Endothelial cell (in vitro differentiated cells): ENCODE data around the gene CPEB2. TPM values are rescaled to one million over a fixed set of nuclear protein-coding genes. Genes with fewer than 3 reads are reported as not detected.
"Not testable (repeated sequence)": the region's sequence is repeated elsewhere in the genome, so short reads cannot be mapped to it uniquely, and the experiment has no call there.

Experiments used
- DNase-seq: peaks from one replicate; pipeline ENCODE4 v3.0.0; 2021; ENCODE audit warnings: low spot score
- H3K27ac Mint-ChIP-seq: one replicate; pipeline ENCODE4 v1.8.0; 2021; ENCODE audit warnings: mixed read lengths, inconsistent platforms; ENCODE audit not compliant: unreplicated experiment
- H3K27me3 Mint-ChIP-seq: one replicate; pipeline ENCODE4 v1.8.0; 2021; ENCODE audit warnings: mild to moderate bottlenecking, moderate library complexity, mixed read lengths, inconsistent platforms; ENCODE audit not compliant: unreplicated experiment
- H3K36me3 Mint-ChIP-seq: one replicate; pipeline ENCODE4 v1.8.0; 2021; ENCODE audit warnings: mild to moderate bottlenecking, low read depth, mixed read lengths, inconsistent platforms; ENCODE audit not compliant: unreplicated experiment
- H3K4me1 Mint-ChIP-seq: one replicate; pipeline ENCODE4 v1.8.0; 2021; ENCODE audit warnings: mild to moderate bottlenecking, mixed read lengths, inconsistent platforms; ENCODE audit not compliant: unreplicated experiment
- H3K4me3 Mint-ChIP-seq: one replicate; pipeline ENCODE4 v1.8.0; 2021; ENCODE audit warnings: mild to moderate bottlenecking, mixed read lengths, inconsistent platforms; ENCODE audit not compliant: unreplicated experiment
- H3K9me3 Mint-ChIP-seq: one replicate; pipeline ENCODE4 v1.8.0; 2021; ENCODE audit warnings: mixed read lengths, inconsistent platforms; ENCODE audit not compliant: unreplicated experiment
- total RNA-seq: library from RNA; stranded (reverse); fragmentation: NEBNext Ultra II Directional; extraction: Animal tissue kit (Norgen Biotek cat#: 25700); gene quantifications from one replicate; pipeline ENCODE4 v1.2.1, GENCODE V29; 2021; ENCODE audit not compliant: unreplicated experiment
- TF ChIP-seq, protein P1 (sequence below): fragments of 200-600 bp; sonication (generic); IDR thresholded peaks from one replicate; pipeline ENCODE4 v1.5.0; 2021; ENCODE audit warnings: antibody characterized with exemption; ENCODE audit not compliant: unreplicated experiment

Gene CPEB2
- total RNA-seq, 1 donor from 2014 or later = 14.9 TPM

DNA sequence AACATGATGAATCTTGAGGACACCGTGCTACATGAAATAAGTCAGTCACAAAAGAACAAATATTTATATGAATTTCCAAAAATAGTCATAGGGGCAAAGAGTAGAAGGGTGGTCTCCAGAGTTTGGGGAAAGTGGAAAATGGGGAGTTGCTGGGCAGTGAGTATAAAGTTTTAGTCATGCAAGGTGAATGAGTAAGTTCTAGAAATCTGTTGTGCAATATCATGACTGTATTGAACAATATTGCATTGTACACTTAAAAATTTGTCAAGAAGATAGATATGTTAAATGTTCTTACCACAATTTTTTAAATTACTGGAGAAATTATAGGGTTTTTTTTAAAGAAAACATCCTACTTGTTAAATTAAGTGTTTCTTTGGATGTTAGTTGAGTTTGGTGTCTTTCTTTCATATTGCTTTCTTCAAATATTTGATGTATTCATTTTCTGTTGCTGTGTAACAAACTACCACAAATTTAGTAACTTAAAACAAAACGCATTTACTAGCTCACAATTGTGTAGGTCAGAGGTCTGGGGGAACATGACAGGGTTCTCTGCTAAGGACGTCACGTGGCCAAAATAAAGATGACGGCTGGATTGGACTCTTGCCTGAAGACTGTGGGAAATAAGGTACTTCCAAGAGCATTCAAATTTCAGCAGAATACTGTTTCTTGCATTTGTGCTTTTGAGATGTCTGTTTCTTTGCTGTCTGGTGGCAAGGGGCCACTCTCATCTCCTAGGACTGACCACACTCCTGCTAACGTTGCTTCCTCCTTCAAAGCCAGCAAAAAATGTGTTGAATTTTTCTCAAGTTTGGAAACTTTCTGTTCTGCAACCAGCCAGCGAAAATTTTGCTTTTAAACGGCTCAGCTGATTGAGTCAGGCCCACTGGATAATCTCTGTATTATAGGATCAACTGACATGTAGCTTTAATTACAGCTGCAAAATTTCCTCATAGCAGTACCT is 76.7 kb downstream of the CPEB2 start:
- Mint-ChIP-seq H3K4me3 (no peak overlapping the region), H3K36me3 (no peaks in the 10 kb centered on the region), H3K27me3 (no peaks in the 10 kb centered on the region), H3K9me3 (no peaks in the 10 kb centered on the region), H3K27ac (no peak overlapping the region), H3K4me1 (peaks cover 4% of the 10 kb centered on the region)
- no peak for DNase-seq
- TF ChIP-seq, protein P1, sequence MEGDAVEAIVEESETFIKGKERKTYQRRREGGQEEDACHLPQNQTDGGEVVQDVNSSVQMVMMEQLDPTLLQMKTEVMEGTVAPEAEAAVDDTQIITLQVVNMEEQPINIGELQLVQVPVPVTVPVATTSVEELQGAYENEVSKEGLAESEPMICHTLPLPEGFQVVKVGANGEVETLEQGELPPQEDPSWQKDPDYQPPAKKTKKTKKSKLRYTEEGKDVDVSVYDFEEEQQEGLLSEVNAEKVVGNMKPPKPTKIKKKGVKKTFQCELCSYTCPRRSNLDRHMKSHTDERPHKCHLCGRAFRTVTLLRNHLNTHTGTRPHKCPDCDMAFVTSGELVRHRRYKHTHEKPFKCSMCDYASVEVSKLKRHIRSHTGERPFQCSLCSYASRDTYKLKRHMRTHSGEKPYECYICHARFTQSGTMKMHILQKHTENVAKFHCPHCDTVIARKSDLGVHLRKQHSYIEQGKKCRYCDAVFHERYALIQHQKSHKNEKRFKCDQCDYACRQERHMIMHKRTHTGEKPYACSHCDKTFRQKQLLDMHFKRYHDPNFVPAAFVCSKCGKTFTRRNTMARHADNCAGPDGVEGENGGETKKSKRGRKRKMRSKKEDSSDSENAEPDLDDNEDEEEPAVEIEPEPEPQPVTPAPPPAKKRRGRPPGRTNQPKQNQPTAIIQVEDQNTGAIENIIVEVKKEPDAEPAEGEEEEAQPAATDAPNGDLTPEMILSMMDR = no peak

DNA sequence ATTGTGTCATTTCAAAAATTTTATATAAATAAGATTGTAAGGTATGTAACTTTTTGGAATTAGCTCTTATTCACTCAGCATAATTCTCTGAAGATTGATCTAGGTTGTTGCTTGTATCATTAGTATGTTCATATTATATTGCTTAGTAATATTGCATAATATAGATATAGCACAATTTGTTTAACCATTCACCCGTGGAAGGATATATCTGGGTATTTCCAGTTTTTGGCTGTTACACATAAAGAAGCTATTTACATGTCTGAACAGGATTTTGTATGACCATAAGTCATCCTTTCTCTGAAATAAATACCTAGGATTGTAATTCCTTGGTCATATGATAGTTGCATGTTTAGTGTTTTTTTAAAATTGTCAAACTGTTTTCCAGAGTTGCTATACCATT is 82.5 kb downstream of the CPEB2 start:
- H3K27ac Mint-ChIP-seq = no peak overlapping the region
- no peaks in the 10 kb centered on the region for H3K4me1 Mint-ChIP-seq
- peaks cover 5% of the 10 kb centered on the region for H3K36me3 Mint-ChIP-seq
- no peaks in the 10 kb centered on the region for H3K27me3 Mint-ChIP-seq
- H3K4me3 Mint-ChIP-seq = no peak overlapping the region
- no peaks in the 10 kb centered on the region for H3K9me3 Mint-ChIP-seq
- DNase-seq = no peak
- TF ChIP-seq, protein P1 = no peak

DNA sequence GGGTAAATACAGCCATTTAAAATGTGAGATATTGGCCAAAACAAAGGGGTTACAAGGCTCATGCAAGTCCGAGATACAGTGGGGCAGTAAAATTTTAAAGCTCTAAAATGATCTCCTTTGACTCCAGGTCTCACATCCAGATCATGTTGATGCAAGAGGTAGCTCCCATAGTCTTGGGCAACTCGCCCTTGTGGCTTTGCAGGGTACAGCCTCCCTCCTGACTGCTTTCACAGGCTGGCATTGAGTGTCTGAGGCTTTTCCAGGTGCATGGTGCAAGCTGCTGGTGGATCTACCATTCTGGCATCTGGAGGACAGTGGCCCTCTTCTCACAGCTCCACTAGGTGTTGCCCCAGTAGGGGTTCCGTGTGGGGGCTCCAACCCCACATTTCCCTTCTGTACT is 83.5 kb downstream of the CPEB2 start:
- H3K27ac Mint-ChIP-seq, H3K27me3 Mint-ChIP-seq, DNase-seq, H3K4me1 Mint-ChIP-seq, H3K36me3 Mint-ChIP-seq, H3K4me3 Mint-ChIP-seq, H3K9me3 Mint-ChIP-seq: not testable (repeated sequence)

DNA sequence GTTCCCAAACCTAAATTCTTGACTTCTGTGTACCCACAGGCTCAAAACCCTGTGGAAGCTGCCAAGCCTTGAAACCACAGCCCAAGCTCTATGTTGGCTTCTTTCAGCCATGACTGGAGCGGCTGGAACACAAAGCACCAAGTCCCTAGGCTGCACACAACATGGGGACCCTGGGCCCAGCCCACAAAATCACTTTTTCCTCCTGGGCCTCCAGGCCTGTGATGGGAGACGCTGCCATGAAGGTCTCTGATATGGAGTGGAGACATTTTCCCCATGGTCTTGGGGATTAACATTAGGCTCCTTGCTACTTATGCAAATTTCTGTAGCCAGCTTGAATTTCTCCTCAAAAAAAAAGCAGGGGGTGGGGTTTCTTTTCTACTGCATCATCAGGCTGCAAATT is 84.0 kb downstream of the CPEB2 start:
- not testable (repeated sequence) for H3K9me3 Mint-ChIP-seq, H3K27me3 Mint-ChIP-seq, DNase-seq, H3K36me3 Mint-ChIP-seq, H3K27ac Mint-ChIP-seq, H3K4me1 Mint-ChIP-seq, H3K4me3 Mint-ChIP-seq

DNA sequence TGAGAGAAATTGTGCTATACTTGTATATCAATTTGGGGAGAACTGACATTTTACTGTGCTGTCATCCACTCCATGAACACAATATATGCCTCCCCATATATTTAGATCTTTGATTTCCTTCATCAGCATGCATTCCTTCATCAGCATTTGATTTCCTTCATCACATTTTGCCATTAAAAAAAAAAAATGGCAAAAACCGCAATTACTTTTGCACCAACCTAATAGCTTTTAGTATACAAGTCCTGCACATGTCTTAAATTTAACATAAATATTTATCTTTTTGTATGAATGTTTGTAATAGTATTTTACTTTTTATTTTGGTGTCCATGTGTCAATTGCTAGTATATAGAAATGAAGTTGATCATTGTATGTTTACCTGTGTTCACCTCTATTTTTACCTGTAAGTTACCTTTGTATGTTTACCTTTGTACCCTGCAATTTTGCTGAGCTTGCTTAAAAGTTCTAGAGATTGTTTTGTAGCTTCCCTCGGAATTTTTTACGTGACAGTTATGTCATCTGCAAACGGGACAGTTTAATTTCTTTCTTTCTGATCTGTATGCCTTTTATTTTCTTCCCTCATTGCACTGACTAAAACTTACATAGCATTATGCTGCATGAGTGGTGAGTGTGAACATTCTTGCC is 86.2 kb downstream of the CPEB2 start:
- Mint-ChIP-seq H3K36me3 (peaks cover 5% of the 10 kb centered on the region), H3K27ac (no peak overlapping the region), H3K4me3 (no peak overlapping the region), H3K27me3 (no peaks in the 10 kb centered on the region), H3K4me1 (no peaks in the 10 kb centered on the region), H3K9me3 (no peaks in the 10 kb centered on the region)
- no peak for DNase-seq
- TF ChIP-seq, protein P1 = no peak

DNA sequence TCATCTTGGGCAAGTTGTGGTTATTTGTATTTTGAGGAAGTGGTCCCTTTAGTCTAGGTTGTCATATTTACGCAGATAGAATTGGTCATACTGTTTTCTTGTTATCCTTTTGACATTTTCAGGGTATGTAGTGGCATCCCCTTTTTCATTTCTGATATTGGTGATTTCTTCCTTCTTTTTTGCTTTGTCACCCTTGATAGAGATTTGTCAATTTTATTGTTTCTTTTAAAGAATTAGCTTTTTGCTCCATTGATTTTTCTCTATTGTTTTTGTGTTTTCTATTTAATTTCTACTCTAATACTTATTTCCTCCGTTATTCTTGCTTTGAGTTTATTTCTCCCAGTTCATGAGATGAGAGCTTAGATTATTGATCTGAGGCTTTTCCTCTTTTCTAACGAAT is 87.7 kb downstream of the CPEB2 start:
- Mint-ChIP-seq H3K36me3 (peaks cover 4% of the 10 kb centered on the region), H3K9me3 (no peaks in the 10 kb centered on the region), H3K27ac (no peak overlapping the region), H3K27me3 (no peaks in the 10 kb centered on the region), H3K4me3 (no peak overlapping the region), H3K4me1 (no peaks in the 10 kb centered on the region)
- TF ChIP-seq, protein P1 = no peak
- DNase-seq = no peak
